Ectodermal cell (in vitro differentiated cells): ENCODE data around the gene MORC2.

Source experiments
- H3K27ac ChIP-seq: 2 replicates; pipeline ENCODE4 v1.7.0; 2013; ENCODE audit warnings: mild to moderate bottlenecking, low read depth, low read length; ENCODE audit not compliant: insufficient read depth, poor library complexity, severe bottlenecking
- H3K27me3 ChIP-seq: 2 replicates; pipeline ENCODE4 v1.7.0; 2013; ENCODE audit warnings: mild to moderate bottlenecking, low read length; ENCODE audit not compliant: insufficient read depth, control insufficient read depth, poor library complexity, severe bottlenecking
- H3K36me3 ChIP-seq: one replicate; pipeline ENCODE4 v1.7.0; 2013; ENCODE audit warnings: low read length; ENCODE audit not compliant: control insufficient read depth, insufficient read depth
- H3K4me1 ChIP-seq: one replicate; pipeline ENCODE4 v1.7.0; 2013; ENCODE audit warnings: low read length; ENCODE audit not compliant: control insufficient read depth, insufficient read depth
- H3K4me3 ChIP-seq: 2 replicates; pipeline ENCODE4 v1.7.0; 2013; ENCODE audit warnings: low read depth, low read length, control low read depth; ENCODE audit not compliant: insufficient read depth
- H3K9me3 ChIP-seq: 2 replicates; pipeline ENCODE4 v1.7.0; 2013; ENCODE audit warnings: mild to moderate bottlenecking, low read length, moderate library complexity; ENCODE audit not compliant: control insufficient read depth
- WGBS, 2 experiments: methylation state at CpG; one replicate each; pipeline ENCODE4 v1.1.7; 2013; ENCODE audit warnings: missing lambda C conversion rate in 2 of 2; 5-methylcytosine and 5-hydroxymethylcytosine counted together

Gene MORC2

GRCh38 chr22:30922151-30922611, 46.4 kb downstream of the MORC2 start:
- no peaks in the 10 kb centered on the region for H3K4me1 ChIP-seq
- no peak overlapping the region for H3K27ac ChIP-seq
- no peak overlapping the region for H3K4me3 ChIP-seq
- H3K27me3 ChIP-seq = no peaks in the 10 kb centered on the region
- no peaks in the 10 kb centered on the region for H3K9me3 ChIP-seq
- WGBS, 2 experiments = 95% methylated on average over 34 of the region's 34 CpGs
- H3K36me3 ChIP-seq = peaks cover 12% of the 10 kb centered on the region

GRCh38 chr22:30921108-30921507, 47.5 kb downstream of the MORC2 start:
- no peaks in the 10 kb centered on the region for H3K9me3 ChIP-seq
- peaks cover 5% of the 10 kb centered on the region for H3K36me3 ChIP-seq
- WGBS, 2 experiments = 95 to 97% methylated on average over 4 of the region's 6 CpGs
- no peak overlapping the region for H3K27ac ChIP-seq
- H3K4me1 ChIP-seq = no peaks in the 10 kb centered on the region
- no peaks in the 10 kb centered on the region for H3K27me3 ChIP-seq
- no peak overlapping the region for H3K4me3 ChIP-seq

GRCh38 chr22:30920407-30920806, 48.2 kb downstream of the MORC2 start:
- Histone ChIP-seq H3K27me3 (no peaks in the 10 kb centered on the region), H3K36me3 (peaks cover 5% of the 10 kb centered on the region), H3K27ac (no peak overlapping the region), H3K4me1 (no peaks in the 10 kb centered on the region), H3K9me3 (no peaks in the 10 kb centered on the region), H3K4me3 (no peak overlapping the region)
- WGBS, 2 experiments = 13 to 16% methylated on average over 9 of the region's 9 CpGs

DNA sequence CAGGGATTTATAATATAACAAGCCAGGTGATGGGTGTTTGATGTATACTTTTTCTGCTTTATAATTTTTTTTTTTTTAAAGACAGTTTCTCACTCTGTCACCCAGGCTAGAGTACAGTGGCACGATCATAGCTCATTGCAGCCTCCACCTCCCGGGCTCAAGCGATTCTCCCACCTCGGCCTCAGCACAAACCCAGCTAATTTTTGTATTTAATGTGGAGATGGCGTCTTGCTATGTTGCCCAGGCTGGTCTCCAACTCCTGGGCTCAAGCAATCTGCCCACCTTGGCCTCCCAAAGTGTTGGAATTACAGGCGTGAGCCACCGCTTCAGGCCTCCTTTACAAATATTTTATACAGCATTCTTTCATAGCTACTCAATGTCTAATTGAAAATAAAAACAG, 48.6 kb downstream of the MORC2 start:
- Histone ChIP-seq H3K27ac (no peak overlapping the region), H3K27me3 (no peaks in the 10 kb centered on the region), H3K9me3 (no peaks in the 10 kb centered on the region), H3K4me3 (no peak overlapping the region), H3K4me1 (no peaks in the 10 kb centered on the region), H3K36me3 (peaks cover 2% of the 10 kb centered on the region)
- WGBS, 2 experiments = 84 to 92% methylated on average over 7 of the region's 7 CpGs

- Histone ChIP-seq H3K4me3 (no peak overlapping the region), H3K9me3 (no peaks in the 10 kb centered on the region), H3K36me3 (no peaks in the 10 kb centered on the region), H3K27ac (no peak overlapping the region), H3K27me3 (no peaks in the 10 kb centered on the region), H3K4me1 (no peaks in the 10 kb centered on the region)
- 92 to 94% methylated on average over 7 of the region's 7 CpGs for WGBS, 2 experiments
These were observed 49.8 kb downstream of the MORC2 start for GRCh38 chr22:30918761-30919160.

- Histone ChIP-seq H3K4me3 (no peak overlapping the region), H3K4me1 (no peaks in the 10 kb centered on the region), H3K9me3 (no peaks in the 10 kb centered on the region), H3K27me3 (no peaks in the 10 kb centered on the region), H3K27ac (no peak overlapping the region), H3K36me3 (no peaks in the 10 kb centered on the region)
- WGBS, 2 experiments = 98 to 99% methylated on average over 2 of the region's 2 CpGs
These were observed 58.2 kb downstream of the MORC2 start for GRCh38 chr22:30910358-30910757.

- H3K27me3 ChIP-seq = no peaks in the 10 kb centered on the region
- H3K4me1 ChIP-seq = no peaks in the 10 kb centered on the region
- no peaks in the 10 kb centered on the region for H3K36me3 ChIP-seq
- H3K27ac ChIP-seq = no peak overlapping the region
- H3K4me3 ChIP-seq = no peak overlapping the region
- 90% methylated on average over 5 of the region's 5 CpGs for WGBS, 2 experiments
- H3K9me3 ChIP-seq = no peaks in the 10 kb centered on the region
These were observed 59.3 kb downstream of the MORC2 start for GRCh38 chr22:30909306-30909705.

DNA sequence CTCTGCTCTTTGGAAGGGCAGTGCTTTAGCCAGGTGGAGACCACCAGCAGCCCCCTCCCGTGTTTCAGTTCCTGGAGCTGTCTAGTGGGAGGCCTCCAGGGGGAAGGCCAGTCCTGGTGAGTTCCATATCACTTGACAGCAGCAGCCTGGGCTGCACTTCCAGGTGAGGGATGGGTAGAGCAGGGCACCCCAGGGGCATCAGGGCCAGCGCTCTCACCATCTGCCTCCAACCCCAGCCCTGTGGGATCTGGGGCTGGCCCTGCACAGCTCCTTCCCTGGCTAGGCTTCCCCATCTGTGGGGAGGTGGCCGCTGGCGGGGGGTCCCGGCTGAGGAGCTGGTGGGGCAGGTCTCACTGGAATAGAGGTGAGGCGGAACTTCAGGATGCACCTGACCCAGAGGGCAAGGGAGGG, 60.5 kb downstream of the MORC2 start:
- Histone ChIP-seq H3K4me1 (no peaks in the 10 kb centered on the region), H3K36me3 (no peaks in the 10 kb centered on the region), H3K9me3 (no peaks in the 10 kb centered on the region), H3K27ac (no peak overlapping the region), H3K4me3 (no peak overlapping the region), H3K27me3 (no peaks in the 10 kb centered on the region)
- 95% methylated on average over 6 of the region's 6 CpGs for WGBS, 2 experiments

DNA sequence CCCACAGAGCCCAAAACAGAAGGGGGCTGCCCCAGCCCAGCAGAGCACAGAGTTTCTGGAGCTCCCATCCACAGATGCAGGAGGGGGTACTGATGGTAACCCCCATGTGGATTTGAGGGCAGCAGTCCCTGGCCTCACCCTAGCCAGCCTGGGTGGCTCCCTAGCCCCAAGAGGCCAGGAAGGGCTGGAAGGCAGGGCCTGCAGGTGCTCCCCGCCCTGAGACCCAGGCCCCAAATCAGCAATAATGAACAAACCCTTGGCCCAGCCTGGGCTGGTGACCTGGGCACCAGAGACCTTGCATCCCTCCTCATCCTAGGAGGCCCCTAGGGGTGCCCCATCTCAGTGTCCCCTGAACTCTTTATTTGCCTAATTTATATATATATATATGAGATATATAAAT, 61.6 kb downstream of the MORC2 start:
- Histone ChIP-seq H3K27ac (no peak overlapping the region), H3K4me3 (no peak overlapping the region), H3K4me1 (no peaks in the 10 kb centered on the region), H3K27me3 (no peaks in the 10 kb centered on the region), H3K9me3 (no peaks in the 10 kb centered on the region), H3K36me3 (no peaks in the 10 kb centered on the region)
- 95 to 96% methylated on average over 1 of the region's 1 CpG for WGBS, 2 experiments

GRCh38 chr22:30906411-30906810, 62.2 kb downstream of the MORC2 start:
- 94 to 97% methylated on average over 9 of the region's 9 CpGs for WGBS, 2 experiments
- no peaks in the 10 kb centered on the region for H3K9me3 ChIP-seq
- H3K27me3 ChIP-seq = no peaks in the 10 kb centered on the region
- H3K4me1 ChIP-seq = no peaks in the 10 kb centered on the region
- H3K27ac ChIP-seq = no peak overlapping the region
- H3K36me3 ChIP-seq = no peaks in the 10 kb centered on the region
- H3K4me3 ChIP-seq = no peak overlapping the region

- H3K27me3 ChIP-seq = no peaks in the 10 kb centered on the region
- H3K27ac ChIP-seq = no peak overlapping the region
- no peaks in the 10 kb centered on the region for H3K36me3 ChIP-seq
- 94 to 95% methylated on average over 49 of the region's 49 CpGs for WGBS, 2 experiments
- no peak overlapping the region for H3K4me3 ChIP-seq
- no peaks in the 10 kb centered on the region for H3K9me3 ChIP-seq
- no peaks in the 10 kb centered on the region for H3K4me1 ChIP-seq
These were observed 62.8 kb downstream of the MORC2 start for GRCh38 chr22:30905696-30906341.
